Measurements from ENCODE around the gene CYP3A7. TPM values are rescaled to one million over a fixed set of nuclear protein-coding genes. Genes with fewer than 3 reads are reported as not detected.

CYP3A7 gene
- total and polyA plus RNA-seq, 2 donors (not counting 1 experiment from before 2014, with no cell fraction given) = not detected

- H3K9me3 Mint-ChIP-seq (ENCODE audit: insufficient read depth) = no peaks in the 10 kb centered on the region
- H4K20me1 ChIP-seq (ENCODE audit: control insufficient read depth, insufficient read depth, low read length, poor library complexity, severe bottlenecking) = no peaks in the 10 kb centered on the region
- H3K9me3 ChIP-seq (ENCODE audit: control extremely low read depth in 1 of 3, control insufficient read depth in 2 of 3, insufficient read depth in 1 of 3, low read length in 2 of 3) = peaks cover 1 to 7% (median 7%) of the 10 kb centered on the region in 3 donors
- CTCF ChIA-PET = no interaction called here
- no peaks in the 10 kb centered on the region for H3K79me2 ChIP-seq (ENCODE audit: control insufficient read depth, insufficient read depth, low read length)
- no peak overlapping the region for H3K4me3 Mint-ChIP-seq
- H3K4me1 ChIP-seq (ENCODE audit: control insufficient read depth in 2 of 2, insufficient read depth in 2 of 2, low read length in 2 of 2) = no peaks in the 10 kb centered on the region
- H3K4me1 Mint-ChIP-seq = no peaks in the 10 kb centered on the region
- no peaks in the 10 kb centered on the region for H3K27me3 ChIP-seq (replicated peaks in 1 of 4; ENCODE audit: control extremely low read depth in 1 of 4, control insufficient read depth in 3 of 4, insufficient read depth in 4 of 4, low read length in 3 of 4)
- no peaks in the 10 kb centered on the region for H3K36me3 ChIP-seq (replicated peaks in 1 of 2; ENCODE audit: control extremely low read depth in 1 of 2, control insufficient read depth in 1 of 2, extremely low read depth in 1 of 2, insufficient read depth in 2 of 2, low read length in 1 of 2)
- no peak overlapping the region for H3K4me2 ChIP-seq (replicated peaks; ENCODE audit: low read depth, low read length, poor library complexity, severe bottlenecking)
- no peak overlapping the region for H2AFZ ChIP-seq (ENCODE audit: insufficient read depth, low read depth, low read length, poor library complexity, severe bottlenecking)
- no peaks in the 10 kb centered on the region for H3K27me3 Mint-ChIP-seq
- H3K4me3 ChIP-seq (ENCODE audit: control extremely low read depth in 1 of 5, extremely low read depth in 1 of 5, insufficient read depth in 1 of 5, low read depth in 2 of 5, low read length in 4 of 5) = no peak overlapping the region
- TF ChIP-seq EZH2 (IDR thresholded peaks at IDR 0.05; ENCODE audit: borderline replicate concordance, insufficient read depth, low read depth, low read length, poor library complexity, severe bottlenecking) = no peak
- TF ChIP-seq, protein P1, sequence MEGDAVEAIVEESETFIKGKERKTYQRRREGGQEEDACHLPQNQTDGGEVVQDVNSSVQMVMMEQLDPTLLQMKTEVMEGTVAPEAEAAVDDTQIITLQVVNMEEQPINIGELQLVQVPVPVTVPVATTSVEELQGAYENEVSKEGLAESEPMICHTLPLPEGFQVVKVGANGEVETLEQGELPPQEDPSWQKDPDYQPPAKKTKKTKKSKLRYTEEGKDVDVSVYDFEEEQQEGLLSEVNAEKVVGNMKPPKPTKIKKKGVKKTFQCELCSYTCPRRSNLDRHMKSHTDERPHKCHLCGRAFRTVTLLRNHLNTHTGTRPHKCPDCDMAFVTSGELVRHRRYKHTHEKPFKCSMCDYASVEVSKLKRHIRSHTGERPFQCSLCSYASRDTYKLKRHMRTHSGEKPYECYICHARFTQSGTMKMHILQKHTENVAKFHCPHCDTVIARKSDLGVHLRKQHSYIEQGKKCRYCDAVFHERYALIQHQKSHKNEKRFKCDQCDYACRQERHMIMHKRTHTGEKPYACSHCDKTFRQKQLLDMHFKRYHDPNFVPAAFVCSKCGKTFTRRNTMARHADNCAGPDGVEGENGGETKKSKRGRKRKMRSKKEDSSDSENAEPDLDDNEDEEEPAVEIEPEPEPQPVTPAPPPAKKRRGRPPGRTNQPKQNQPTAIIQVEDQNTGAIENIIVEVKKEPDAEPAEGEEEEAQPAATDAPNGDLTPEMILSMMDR (IDR thresholded peaks at IDR 0.05) = no peak
- H3K27ac ChIP-seq (ENCODE audit: low read length in 2 of 2) = no peak overlapping the region
- POLR2A ChIA-PET = no interaction called here
- no peak overlapping the region for H3K27ac Mint-ChIP-seq
- intact Hi-C loops (cut with micrococcal nuclease) = no loop called here
- WGBS (ENCODE audit: insufficient coverage) = no CpG with 5 or more reads among the region's 2 CpGs
- ATAC-seq (ENCODE audit: low read depth) (no peak), DNase-seq (no peak)
- no peak overlapping the region for H3K9ac ChIP-seq (ENCODE audit: low read length)
Observed at GRCh38 chr7:99709260-99709659, 25.7 kb downstream of the CYP3A7 start.

DNA sequence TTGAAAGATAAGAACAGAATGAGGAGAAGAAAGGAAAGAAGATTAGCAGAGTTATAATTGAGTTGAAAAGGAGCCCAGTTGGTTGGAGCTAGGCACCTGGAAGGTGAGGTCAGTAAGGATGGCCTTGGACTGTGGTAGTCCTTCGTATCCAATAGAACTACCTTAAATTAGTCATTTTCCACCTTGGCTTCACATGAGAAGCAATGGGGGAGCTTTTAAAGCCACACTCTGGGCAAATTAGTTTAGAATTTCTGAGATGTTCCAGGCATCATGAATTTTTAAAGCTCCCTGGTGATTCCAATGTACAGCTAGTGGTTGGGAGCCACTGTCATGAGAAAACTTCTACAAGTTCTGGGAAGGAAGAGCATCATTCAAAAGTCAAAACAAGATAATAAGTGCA is 27.9 kb downstream of the CYP3A7 start:
- no peaks in the 10 kb centered on the region for H3K9me3 Mint-ChIP-seq (ENCODE audit: insufficient read depth)
- no peaks in the 10 kb centered on the region for H3K4me1 Mint-ChIP-seq

More for the DNA sequence above, 27.9 kb downstream of the CYP3A7 start:
- no CpG with 5 or more reads among the region's 1 CpG for WGBS (ENCODE audit: insufficient coverage)
- H3K4me3 Mint-ChIP-seq = no peak overlapping the region
- Histone ChIP-seq H3K27me3 (replicated peaks in 1 of 4; ENCODE audit: control extremely low read depth in 1 of 4, control insufficient read depth in 3 of 4, insufficient read depth in 4 of 4, low read length in 3 of 4) (no peaks in the 10 kb centered on the region), H3K36me3 (replicated peaks in 1 of 2; ENCODE audit: control extremely low read depth in 1 of 2, control insufficient read depth in 1 of 2, extremely low read depth in 1 of 2, insufficient read depth in 2 of 2, low read length in 1 of 2) (no peaks in the 10 kb centered on the region), H3K4me2 (replicated peaks; ENCODE audit: low read depth, low read length, poor library complexity, severe bottlenecking) (no peak overlapping the region), H2AFZ (ENCODE audit: insufficient read depth, low read depth, low read length, poor library complexity, severe bottlenecking) (no peak overlapping the region), H3K79me2 (ENCODE audit: control insufficient read depth, insufficient read depth, low read length) (no peaks in the 10 kb centered on the region), H3K9me3 (ENCODE audit: control extremely low read depth in 1 of 3, control insufficient read depth in 2 of 3, insufficient read depth in 1 of 3, low read length in 2 of 3) (peaks cover 1 to 7% (median 7%) of the 10 kb centered on the region in 3 donors), H3K27ac (ENCODE audit: low read length in 2 of 2) (no peak overlapping the region), H3K4me3 (ENCODE audit: control extremely low read depth in 1 of 5, extremely low read depth in 1 of 5, insufficient read depth in 1 of 5, low read depth in 2 of 5, low read length in 4 of 5) (no peak overlapping the region), H4K20me1 (ENCODE audit: control insufficient read depth, insufficient read depth, low read length, poor library complexity, severe bottlenecking) (no peaks in the 10 kb centered on the region), H3K4me1 (ENCODE audit: control insufficient read depth in 2 of 2, insufficient read depth in 2 of 2, low read length in 2 of 2) (no peaks in the 10 kb centered on the region), H3K9ac (ENCODE audit: low read length) (no peak overlapping the region)
- intact Hi-C loops (cut with micrococcal nuclease) = no loop called here
- peaks cover 10% of the 10 kb centered on the region for H3K27me3 Mint-ChIP-seq
- no peak overlapping the region for H3K27ac Mint-ChIP-seq
- ChIA-PET CTCF (no interaction called here), POLR2A (no interaction called here)
- TF ChIP-seq EZH2 (IDR thresholded peaks at IDR 0.05; ENCODE audit: borderline replicate concordance, insufficient read depth, low read depth, low read length, poor library complexity, severe bottlenecking) = no peak
- TF ChIP-seq, protein P1 (IDR thresholded peaks at IDR 0.05) = no peak
- ATAC-seq (ENCODE audit: low read depth) (no peak), DNase-seq (no peak)

Data from B cell (primary cell).